Heart left ventricle (tissue), 13 donors: ENCODE measurements around the gene STEAP1.

Experiments
- POLR2A ChIP-seq, 2 donors: fragments of 450-650 bp; IDR thresholded peaks; one replicate each; pipeline ENCODE4 v1.6.1; 2017; ENCODE audit warnings: antibody characterized with exemption in 2 of 2, mild to moderate bottlenecking in 2 of 2, moderate library complexity in 2 of 2
- TF ChIP-seq, protein P1 (sequence below), 12 donors: fragments of 200-600 bp; sonication (generic) in 4 of 12; IDR thresholded peaks; one replicate each; pipeline versions ENCODE4 v1.5.0 to v1.8.0; 2018 to 2022; ENCODE audit warnings: antibody characterized with exemption in 12 of 12, mild to moderate bottlenecking in 5 of 12
- donor health status: ischemic (EF 13 %, LVEDD 7.1; RV severe dilation, severe dysfunction).
- donor health status: DM: no; HTN: yes; CAD: no.
- donor health status: DM: no; HTN: no; CAD: no.
- donor health status: ischemic (EF 25% LVEDD 6.9; RV normal size, moderate dysfunction).
- donor health status: ischemic (EF 25% LVEDD 5.7; RV mildly dilated, moderate dysfunction).
- donor health status: ischemic (EF 35%, LVEDD 5.7; RV mildly dilated, moderate dysfunction).
- donor health status: nonischemic (EF 11% LVEDD 7.7; RV severe dilation, severe dysfunction).
- donor health status: DM: yes; HTN: yes; CAD: no.
- donor health status: PGD.
- donor health status: ischemic (EF 29% LVEDD 5.4; RV normal size, mild dysfunction).
- donor health status: nonischemic (EF 23%, LVEDD 6.1; RV moderate dilation, normal function).

- no peak for TF ChIP-seq POLR2A (IDR thresholded peaks at IDR 0.05)
- TF ChIP-seq, protein P1, sequence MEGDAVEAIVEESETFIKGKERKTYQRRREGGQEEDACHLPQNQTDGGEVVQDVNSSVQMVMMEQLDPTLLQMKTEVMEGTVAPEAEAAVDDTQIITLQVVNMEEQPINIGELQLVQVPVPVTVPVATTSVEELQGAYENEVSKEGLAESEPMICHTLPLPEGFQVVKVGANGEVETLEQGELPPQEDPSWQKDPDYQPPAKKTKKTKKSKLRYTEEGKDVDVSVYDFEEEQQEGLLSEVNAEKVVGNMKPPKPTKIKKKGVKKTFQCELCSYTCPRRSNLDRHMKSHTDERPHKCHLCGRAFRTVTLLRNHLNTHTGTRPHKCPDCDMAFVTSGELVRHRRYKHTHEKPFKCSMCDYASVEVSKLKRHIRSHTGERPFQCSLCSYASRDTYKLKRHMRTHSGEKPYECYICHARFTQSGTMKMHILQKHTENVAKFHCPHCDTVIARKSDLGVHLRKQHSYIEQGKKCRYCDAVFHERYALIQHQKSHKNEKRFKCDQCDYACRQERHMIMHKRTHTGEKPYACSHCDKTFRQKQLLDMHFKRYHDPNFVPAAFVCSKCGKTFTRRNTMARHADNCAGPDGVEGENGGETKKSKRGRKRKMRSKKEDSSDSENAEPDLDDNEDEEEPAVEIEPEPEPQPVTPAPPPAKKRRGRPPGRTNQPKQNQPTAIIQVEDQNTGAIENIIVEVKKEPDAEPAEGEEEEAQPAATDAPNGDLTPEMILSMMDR (IDR thresholded peaks at IDR 0.05) = no peak
Observed at GRCh38 chr7:90180011-90180585, 25.8 kb downstream of the STEAP1 start.
